ENCODE measurements around the gene LARGE1.
A peak's percentile ranks its signal among the peaks of the same experiment; 100 is the strongest.

The LARGE1 gene

GRCh38 chr22:33337524-33337923, 582.8 kb downstream of the LARGE1 start:
- no peak for DNase-seq

GRCh38 chr22:33335611-33336279, 584.5 kb downstream of the LARGE1 start:
- DNase-seq: no peak

DNA sequence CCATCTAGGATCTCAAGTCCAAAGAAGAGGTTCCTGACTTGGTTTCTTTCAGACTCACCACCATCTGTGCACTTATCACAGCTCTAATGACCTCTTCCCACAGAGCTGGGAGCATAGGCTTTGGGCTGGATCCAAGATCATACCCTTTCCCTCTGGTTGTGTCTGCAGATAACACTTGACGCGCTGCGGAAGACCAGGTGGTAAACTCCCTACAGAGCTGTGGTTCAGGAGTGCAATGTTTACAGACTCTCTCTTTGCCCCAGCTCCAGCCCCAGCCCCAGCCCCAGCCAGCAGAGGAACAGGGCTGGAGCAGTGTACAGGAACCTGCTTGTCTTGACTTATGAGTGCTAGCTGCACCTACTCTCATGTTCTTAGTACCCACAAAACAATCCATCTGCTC, 587.7 kb downstream of the LARGE1 start:
- DNase-seq: peak; percentile 46

GRCh38 chr22:33331017-33331416, 589.3 kb downstream of the LARGE1 start:
- no peak for DNase-seq

GRCh38 chr22:33330534-33330933, 589.7 kb downstream of the LARGE1 start:
- DNase-seq: no peak

DNA sequence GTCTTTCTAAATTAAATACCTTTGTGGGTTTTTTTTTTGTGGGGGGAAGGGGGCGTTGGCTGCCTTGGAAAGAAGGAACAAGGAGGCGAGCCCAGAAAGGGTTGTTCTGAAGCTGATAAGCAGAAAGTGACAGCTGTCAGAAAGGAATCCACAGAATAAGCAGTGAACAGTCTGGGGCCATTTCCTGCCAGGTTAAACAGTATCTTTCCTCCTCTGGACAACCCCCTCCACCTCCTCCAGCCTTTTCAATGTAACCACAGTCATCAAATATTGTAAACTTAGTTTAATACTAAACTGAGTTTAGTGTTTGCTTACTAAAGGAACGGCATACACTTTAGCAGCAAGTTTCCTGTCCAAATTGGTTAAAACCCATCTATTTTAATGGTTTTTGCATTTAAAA, 590.9 kb downstream of the LARGE1 start:
- no peak for DNase-seq

DNA sequence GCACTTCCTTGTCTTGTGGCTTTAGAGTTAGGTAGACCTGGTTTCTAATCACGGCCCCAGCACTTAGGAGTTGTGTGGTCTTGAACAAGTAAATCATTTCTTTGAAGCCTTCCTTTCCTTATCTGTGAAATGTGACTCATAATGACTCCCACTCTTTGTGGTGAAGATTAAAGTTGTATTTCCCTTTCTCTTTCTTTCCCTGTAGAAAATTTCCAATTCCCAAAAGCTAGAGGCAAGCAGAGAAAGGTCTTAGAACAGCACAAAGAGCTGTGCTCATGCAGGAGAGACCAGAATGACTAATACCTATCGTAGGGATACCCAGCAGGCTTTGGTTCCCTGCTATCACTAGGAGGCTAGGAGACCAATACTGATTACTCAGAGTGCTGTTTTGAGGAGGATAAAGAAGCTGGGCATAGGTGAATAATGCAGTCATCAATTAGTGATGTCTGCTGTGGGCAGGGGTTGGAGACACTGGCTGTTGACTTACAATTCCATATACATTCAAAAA, 591.4 kb downstream of the LARGE1 start:
- DNase-seq: no peak

DNA sequence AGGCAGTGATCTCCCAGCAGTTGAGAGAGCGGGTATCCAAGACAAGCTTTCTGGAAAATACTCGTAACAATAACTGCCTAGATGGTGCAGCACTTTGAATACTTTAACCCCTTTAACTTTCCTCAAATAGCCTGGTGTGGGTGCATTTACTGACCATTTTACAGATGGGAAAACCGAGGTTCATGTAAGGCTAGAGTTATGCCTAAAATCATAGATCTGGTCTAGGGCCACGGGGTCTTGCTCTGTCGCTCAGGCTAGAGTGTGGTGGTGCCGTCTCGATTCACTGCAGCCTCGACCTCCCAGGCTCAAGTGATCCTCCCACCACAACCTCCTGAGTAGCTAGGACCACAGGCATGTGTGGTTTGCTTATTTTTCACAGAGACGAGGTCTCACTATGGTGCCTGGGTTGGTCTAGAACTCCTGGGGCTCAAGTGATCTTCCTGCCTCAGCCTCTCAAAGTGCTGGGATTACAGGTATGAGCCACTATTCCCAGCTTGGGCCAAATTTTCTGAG, 592.9 kb downstream of the LARGE1 start:
- no peak for DNase-seq

DNA sequence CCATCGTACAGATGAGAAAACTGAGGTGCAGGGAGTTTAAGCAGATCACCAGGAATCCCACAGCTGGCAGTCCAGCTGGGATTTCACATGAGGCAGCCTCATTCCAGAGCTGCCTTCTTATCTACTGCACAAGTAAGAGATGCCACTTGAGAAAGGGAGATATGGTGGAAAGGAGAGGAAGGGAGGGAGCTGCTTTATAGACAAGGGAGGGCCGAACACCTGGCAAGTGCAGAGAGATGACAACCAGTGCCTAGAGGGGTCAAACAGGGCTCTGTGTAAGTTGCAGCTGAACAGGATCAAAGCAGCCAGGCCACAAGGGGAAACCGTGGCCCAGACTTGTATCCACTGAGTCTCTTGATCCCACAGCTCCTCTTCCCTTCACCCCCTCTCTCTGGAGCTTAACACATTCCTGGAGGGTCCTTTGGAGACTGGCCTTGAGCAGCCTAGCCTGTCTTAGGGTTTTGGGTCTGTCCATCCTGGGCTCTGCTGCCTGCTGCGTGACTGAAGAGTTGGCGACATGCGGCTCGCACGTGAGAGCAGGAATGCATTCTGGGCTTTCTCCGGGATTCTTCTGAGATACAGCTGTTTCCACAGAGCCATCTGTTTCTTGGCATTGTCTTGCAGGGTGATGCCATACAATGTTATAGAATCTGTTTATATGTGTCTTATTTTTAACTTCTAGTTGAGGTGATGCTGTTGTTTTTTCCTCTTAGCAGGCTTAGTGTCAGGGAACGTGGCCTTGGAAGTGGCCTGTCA, 593.6 kb downstream of the LARGE1 start:
- DNase-seq: no peak

GRCh38 chr22:33325232-33326004, 594.9 kb downstream of the LARGE1 start:
- DNase-seq: no peak

DNA sequence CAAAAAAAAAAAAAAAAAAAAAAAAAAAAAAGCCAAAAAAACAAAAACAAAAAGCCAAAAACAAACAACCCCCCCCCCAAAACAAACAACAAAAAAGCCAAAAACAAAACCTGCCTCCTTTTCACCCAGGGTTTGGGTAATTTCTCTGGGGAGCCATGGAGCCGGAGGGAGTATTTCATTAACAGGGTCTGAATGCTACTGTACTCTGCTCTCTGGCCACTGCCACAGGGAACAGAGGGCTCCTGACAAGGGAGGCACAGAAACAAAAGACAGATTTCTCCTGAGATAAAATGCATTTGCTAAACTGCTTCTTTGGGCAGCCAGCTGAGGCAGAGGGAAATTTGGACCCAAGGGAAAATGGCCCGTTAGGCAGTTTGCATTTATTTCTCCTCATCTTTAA, 596.0 kb downstream of the LARGE1 start:
- no peak for DNase-seq

GRCh38 chr22:33321466-33321865, 598.8 kb downstream of the LARGE1 start:
- no peak for DNase-seq

- DNase-seq: no peak
Measured at GRCh38 chr22:33315954-33316353, 604.3 kb downstream of the LARGE1 start.

- DNase-seq: no peak
Measured at GRCh38 chr22:33315117-33315516, 605.2 kb downstream of the LARGE1 start.

DNA sequence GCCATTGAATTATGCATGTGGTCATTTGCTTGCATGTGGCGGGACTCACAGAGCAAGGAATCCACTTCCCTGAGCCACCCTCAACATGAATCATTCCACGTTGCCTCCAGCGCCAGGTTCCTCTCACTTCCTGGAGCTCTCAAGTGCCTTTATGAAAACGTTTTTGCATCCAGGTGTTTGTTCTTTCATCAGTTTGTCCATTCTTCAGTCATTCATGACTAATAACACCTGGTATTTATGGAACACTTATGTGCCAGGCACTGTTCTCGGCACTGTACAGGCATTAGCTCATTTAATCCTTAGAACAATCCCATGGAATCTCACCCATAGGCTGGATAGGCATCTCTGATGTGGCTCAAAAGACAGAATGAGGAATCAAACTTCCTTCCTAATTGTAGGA, 606.0 kb downstream of the LARGE1 start:
- DNase-seq: no peak

- no peak for DNase-seq
Measured at GRCh38 chr22:33303099-33303498, 617.2 kb downstream of the LARGE1 start.

- no peak for DNase-seq
Measured at GRCh38 chr22:33302549-33302948, 617.7 kb downstream of the LARGE1 start.

DNA sequence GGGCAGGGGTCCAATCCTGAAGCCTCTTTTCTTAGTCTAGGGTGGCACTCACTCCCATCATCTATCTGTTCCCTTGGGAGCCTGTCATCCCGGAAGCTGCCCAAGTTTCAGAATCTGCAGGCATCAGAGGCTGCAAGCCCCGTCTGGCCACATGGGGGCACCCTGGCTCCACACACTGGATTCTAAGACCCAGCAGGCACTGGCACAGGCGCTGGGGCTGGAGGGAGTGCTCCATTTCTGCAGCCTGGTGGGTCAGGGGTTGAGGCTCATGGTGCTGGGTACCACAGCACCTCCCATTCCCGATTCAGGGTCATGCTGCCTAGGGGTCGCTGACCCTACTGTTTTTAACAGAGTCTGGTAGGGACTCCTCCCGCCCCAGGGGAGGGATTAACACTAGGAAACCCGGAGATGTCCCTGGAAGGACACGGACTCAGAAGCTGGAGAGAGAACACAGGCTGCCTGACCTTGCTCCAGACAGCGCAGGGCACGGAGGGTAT, 618.2 kb downstream of the LARGE1 start:
- DNase-seq: no peak

- no peak for DNase-seq
Measured at GRCh38 chr22:33300165-33300564, 620.1 kb downstream of the LARGE1 start.

GRCh38 chr22:33299245-33299956, 620.9 kb downstream of the LARGE1 start:
- DNase-seq: no peak

GRCh38 chr22:33296941-33297340, 623.3 kb downstream of the LARGE1 start:
- no peak for DNase-seq

- no peak for DNase-seq
Measured at GRCh38 chr22:33288078-33288477, 632.2 kb downstream of the LARGE1 start.

- no peak for DNase-seq
Measured at GRCh38 chr22:33275073-33275443, 645.2 kb downstream of the LARGE1 start.
